K562 (cell line): ENCODE results near the gene SRP72. TPM values are rescaled to one million over a fixed set of nuclear protein-coding genes. Genes with fewer than 3 reads are reported as not detected.
A peak's percentile ranks its signal among the peaks of the same experiment; 100 is the strongest.

Source experiments
- CBFA2T2 ChIP-seq: fragments of 450-650 bp; conservative IDR thresholded peaks from 2 replicates; pipeline ENCODE4 v1.6.1; 2017; ENCODE audit warnings: mild to moderate bottlenecking
- CBX3 ChIP-seq, 2 experiments: IDR thresholded peaks; 1 replicate in 1 of 2; 2 replicates in 1 of 2; pipeline ENCODE4 v1.6.1; 2012; ENCODE audit warnings: inconsistent platforms in 2 of 2, low read length in 2 of 2, borderline replicate concordance in 1 of 2, control low read depth in 1 of 2
- ETS1 ChIP-seq: conservative IDR thresholded peaks from 2 replicates; pipeline ENCODE4 v1.6.1; 2011; ENCODE audit warnings: low read depth, mild to moderate bottlenecking, low read length; ENCODE audit not compliant: control insufficient read depth
- NCOA1 ChIP-seq: fragments of 450-650 bp; IDR thresholded peaks from 2 replicates; pipeline ENCODE4 v1.6.1; 2016; ENCODE audit warnings: low read depth
- NEUROD1 ChIP-seq: fragments of 150-350 bp; IDR thresholded peaks from 2 replicates; pipeline ENCODE4 v1.6.1; 2014; ENCODE audit warnings: borderline replicate concordance, low read length, low read depth; ENCODE audit not compliant: partially characterized antibody
- PHF21A ChIP-seq: fragments of 450-650 bp; IDR thresholded peaks from 2 replicates; pipeline ENCODE4 v1.6.1; 2017; ENCODE audit warnings: low read depth, borderline replicate concordance
- RAD21 ChIP-seq, 2 experiments: fragments of 250-450 bp in 1 of 2; fragments of 450-650 bp in 1 of 2; sonication (Bioruptor Pico) in 1 of 2; formaldehyde crosslinking in 1 of 2; IDR thresholded peaks in 1 of 2; conservative IDR thresholded peaks in 1 of 2; 2 replicates each; pipeline versions ENCODE4 v1.4.0 to v1.8.0; 2020 to 2022; ENCODE audit warnings: mild to moderate bottlenecking in 2 of 2, moderate library complexity in 1 of 2
- RBM15 ChIP-seq: fragments of 200-400 bp; formaldehyde crosslinking; IDR thresholded peaks from 2 replicates; pipeline ENCODE4 v1.6.1; 2018; ENCODE audit warnings: mild to moderate bottlenecking, low read length, moderate library complexity; ENCODE audit not compliant: insufficient read depth
- RNF2 ChIP-seq: sonication (generic); IDR thresholded peaks from 2 replicates; pipeline ENCODE4 v1.6.1; 2016
- SRSF9 ChIP-seq: fragments of 200-400 bp; formaldehyde crosslinking; IDR thresholded peaks from 2 replicates; pipeline ENCODE4 v1.6.1; 2017; ENCODE audit warnings: low read depth, low read length, borderline replicate concordance
- STAG1 ChIP-seq: sonication (generic); formaldehyde crosslinking; IDR thresholded peaks from 2 replicates; pipeline ENCODE4 v1.5.0; 2020; ENCODE audit warnings: missing genetic modification reagents, borderline replicate concordance
- TBL1XR1 ChIP-seq, 2 experiments: IDR thresholded peaks; 2 replicates each; pipeline ENCODE4 v1.6.1; 2012; ENCODE audit warnings: improper control_type of control experiment in 2 of 2, low read length in 2 of 2, mild to moderate bottlenecking in 1 of 2
- ZKSCAN1 ChIP-seq: fragments of 150-350 bp; IDR thresholded peaks from 2 replicates; pipeline ENCODE4 v1.6.1; 2016; ENCODE audit warnings: low read depth, low read length
- ZNF263 ChIP-seq: sonication (generic); formaldehyde crosslinking; IDR thresholded peaks from 2 replicates; pipeline ENCODE4 v1.8.0; 2022; ENCODE audit warnings: mild to moderate bottlenecking, missing genetic modification reagents, borderline replicate concordance
- ZNF512 ChIP-seq: IDR thresholded peaks from 2 replicates; pipeline ENCODE4 v1.6.1; 2016; ENCODE audit warnings: missing genetic modification characterization, missing compliant biosample characterization
- ZNF699 ChIP-seq: fragments of 250-450 bp; sonication (Bioruptor Pico); IDR thresholded peaks from 2 replicates; pipeline ENCODE4 v1.8.0; 2021; ENCODE audit warnings: mild to moderate bottlenecking, moderate library complexity; ENCODE audit not compliant: insufficient replicate concordance
- ZSCAN29 ChIP-seq: fragments of 450-650 bp; IDR thresholded peaks from 2 replicates; pipeline ENCODE4 v1.6.1; 2017
- polyA plus RNA-seq, 8 experiments: library from polyadenylated mRNA; depleted of rRNA in 4 of 8; stranded (reverse) in 5 of 8; unstranded in 3 of 8; fragments of >200 nt; fragmentation: Nextera tagmentation in 2 of 8; fragmentation: Illumina TruSeq in 1 of 8; extraction: Ambion mirVana in 2 of 8; extraction: Trizol in 1 of 8; gene quantifications; 2 replicates each; pipeline versions ENCODE4 v1.2.1 to v1.2.3, GENCODE V29; 2011 to 2014; ENCODE audit warnings: inconsistent platforms in 1 of 8, missing spikeins in 1 of 8
- total RNA-seq, 7 experiments: library from RNA; depleted of rRNA in 6 of 7; stranded (reverse); fragments of >200 nt in 6 of 7; fragmentation: Illumina TruSeq in 2 of 7; extraction: Trizol in 2 of 7; gene quantifications; 2 replicates each; pipeline versions ENCODE4 v1.2.1 to v1.2.3, GENCODE V29; 2011 to 2021; ENCODE audit warnings: low replicate concordance in 1 of 7
- TF ChIP-seq, protein P1 (sequence below), 2 experiments: fragments of 450-650 bp in 1 of 2; IDR thresholded peaks; 2 replicates each; pipeline ENCODE4 v1.6.1; 2011 to 2017; ENCODE audit warnings: low read depth in 2 of 2, antibody characterized with exemption in 1 of 2, borderline replicate concordance in 1 of 2, low read length in 1 of 2, mild to moderate bottlenecking in 1 of 2, mixed read lengths in 1 of 2; ENCODE audit not compliant: control insufficient read depth in 1 of 2
- TF ChIP-seq, protein P2 (sequence below): fragments of 250-450 bp; sonication (Bioruptor Pico); IDR thresholded peaks from 2 replicates; pipeline ENCODE4 v1.5.0; 2021

SRP72 gene
- total and polyA plus RNA-seq, 9 of the 15 experiments (the other 6 are each of a cell fraction or from before 2014, with no cell fraction given), result 124 to 341 (median 202) TPM

DNA sequence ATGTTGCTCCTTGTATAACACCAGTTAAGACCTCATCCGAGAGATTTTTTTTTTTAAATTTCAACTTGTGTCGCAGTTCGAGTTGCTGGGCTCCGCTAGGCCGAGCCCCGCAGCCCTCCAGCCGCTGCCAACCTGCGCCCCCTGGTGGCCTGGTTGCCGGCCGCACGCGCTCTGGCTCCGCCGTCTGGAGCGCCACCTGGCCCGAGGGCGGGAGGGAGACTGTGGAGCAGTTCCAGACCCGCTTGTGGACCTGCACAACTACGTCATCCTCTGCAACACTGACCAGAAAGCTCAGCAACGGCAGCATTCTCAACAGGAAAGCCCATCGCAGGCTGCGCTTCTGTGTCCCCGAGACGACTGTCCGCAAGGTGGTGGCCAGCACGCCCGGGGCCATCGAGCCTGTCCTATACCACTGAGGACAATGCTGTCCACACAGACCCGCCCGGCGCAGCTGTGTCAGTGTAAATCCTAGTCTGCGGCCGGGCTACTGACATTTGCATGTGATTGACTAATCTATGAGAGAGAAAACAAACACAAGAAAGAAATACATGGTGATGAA lies 77.2 kb downstream of the SRP72 start (continued):
- TF ChIP-seq RAD21 (CRISPR knock-in tag; conservative IDR thresholded peaks at IDR 0.05 in 1 of 2, IDR thresholded peaks at IDR 0.05 in 1 of 2), result peak; percentile 93 to 94
- TF ChIP-seq PHF21A, result 0 out of 2 replicates have a peak, but pooled peaks have one; percentile 9
- 0 out of 4 replicates have a peak, but pooled peaks of 1 of the 2 experiments have one; percentile 56 for TF ChIP-seq TBL1XR1 (IDR thresholded peaks at IDR 0.05; ENCODE audit: low read length in 2 of 2)
- no peak for TF ChIP-seq ZSCAN29
- no peak for TF ChIP-seq ZNF512 (tag)
- TF ChIP-seq, protein P1, sequence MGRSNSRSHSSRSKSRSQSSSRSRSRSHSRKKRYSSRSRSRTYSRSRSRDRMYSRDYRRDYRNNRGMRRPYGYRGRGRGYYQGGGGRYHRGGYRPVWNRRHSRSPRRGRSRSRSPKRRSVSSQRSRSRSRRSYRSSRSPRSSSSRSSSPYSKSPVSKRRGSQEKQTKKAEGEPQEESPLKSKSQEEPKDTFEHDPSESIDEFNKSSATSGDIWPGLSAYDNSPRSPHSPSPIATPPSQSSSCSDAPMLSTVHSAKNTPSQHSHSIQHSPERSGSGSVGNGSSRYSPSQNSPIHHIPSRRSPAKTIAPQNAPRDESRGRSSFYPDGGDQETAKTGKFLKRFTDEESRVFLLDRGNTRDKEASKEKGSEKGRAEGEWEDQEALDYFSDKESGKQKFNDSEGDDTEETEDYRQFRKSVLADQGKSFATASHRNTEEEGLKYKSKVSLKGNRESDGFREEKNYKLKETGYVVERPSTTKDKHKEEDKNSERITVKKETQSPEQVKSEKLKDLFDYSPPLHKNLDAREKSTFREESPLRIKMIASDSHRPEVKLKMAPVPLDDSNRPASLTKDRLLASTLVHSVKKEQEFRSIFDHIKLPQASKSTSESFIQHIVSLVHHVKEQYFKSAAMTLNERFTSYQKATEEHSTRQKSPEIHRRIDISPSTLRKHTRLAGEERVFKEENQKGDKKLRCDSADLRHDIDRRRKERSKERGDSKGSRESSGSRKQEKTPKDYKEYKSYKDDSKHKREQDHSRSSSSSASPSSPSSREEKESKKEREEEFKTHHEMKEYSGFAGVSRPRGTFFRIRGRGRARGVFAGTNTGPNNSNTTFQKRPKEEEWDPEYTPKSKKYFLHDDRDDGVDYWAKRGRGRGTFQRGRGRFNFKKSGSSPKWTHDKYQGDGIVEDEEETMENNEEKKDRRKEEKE (IDR thresholded peaks at IDR 0.05; ENCODE audit: borderline replicate concordance in 1 of 2, control insufficient read depth in 1 of 2, low read depth in 2 of 2, low read length in 1 of 2), result no peak
- TF ChIP-seq ZNF699 (CRISPR knock-in tag), result no peak
- no peak for TF ChIP-seq NCOA1
- no peak for TF ChIP-seq ZNF263 (CRISPR knock-in tag)
- no peak for TF ChIP-seq SRSF9
- no peak; the same call in 1 of the 2 replicates for TF ChIP-seq STAG1
- peak; percentile 42; the same call in 1 of the 2 replicates for TF ChIP-seq RNF2
- peak; percentile 38; the same call in 1 of the 2 replicates for TF ChIP-seq ZKSCAN1
- 0 out of 2 replicates have a peak, but pooled peaks have one; percentile 14 for TF ChIP-seq CBFA2T2
- TF ChIP-seq NEUROD1, result peak; percentile 65
- TF ChIP-seq, protein P2, sequence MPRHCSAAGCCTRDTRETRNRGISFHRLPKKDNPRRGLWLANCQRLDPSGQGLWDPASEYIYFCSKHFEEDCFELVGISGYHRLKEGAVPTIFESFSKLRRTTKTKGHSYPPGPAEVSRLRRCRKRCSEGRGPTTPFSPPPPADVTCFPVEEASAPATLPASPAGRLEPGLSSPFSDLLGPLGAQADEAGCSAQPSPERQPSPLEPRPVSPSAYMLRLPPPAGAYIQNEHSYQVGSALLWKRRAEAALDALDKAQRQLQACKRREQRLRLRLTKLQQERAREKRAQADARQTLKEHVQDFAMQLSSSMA (CRISPR knock-in tag), result no peak
- TF ChIP-seq RBM15, result no peak
- TF ChIP-seq ETS1, result no peak
- TF ChIP-seq CBX3 (IDR thresholded peaks at IDR 0.05; ENCODE audit: borderline replicate concordance in 1 of 2, low read length in 2 of 2), result peak in 1 of 2 experiments; percentile 26; a peak in 1 of 3 replicates
